Activated CD4-positive, alpha-beta T cell treated with anti-CD3 and anti-CD28 coated beads for 36 hours (primary cell): ENCODE results near the gene CNDP2. TPM values are rescaled to one million over a fixed set of nuclear protein-coding genes. Genes with fewer than 3 reads are reported as not detected.
"Not testable (repeated sequence)": the region's sequence is repeated elsewhere in the genome, so short reads cannot be mapped to it uniquely, and the experiment has no call there.

Experiments
- ATAC-seq: fragments of 200-7000 bp; cut with Tn5 transposase; one replicate; pipeline ENCODE4 v1.10.0; 2021; ENCODE audit warnings: mild to moderate bottlenecking, moderate library complexity
- CTCF ChIA-PET: fragments of 350-600 bp; sonication (Branson Sonifier 250); formaldehyde crosslinking; loops from one replicate; lab custom pipeline; 2021; ENCODE audit warnings: antibody characterized with exemption; lab: Charles Lee
- POLR2A ChIA-PET: fragments of 350-600 bp; sonication (Branson Sonifier 250); formaldehyde crosslinking; loops from one replicate; lab custom pipeline; 2021; ENCODE audit warnings: antibody characterized with exemption, inconsistent platforms; lab: Charles Lee
- DNase-seq: peaks from one replicate; pipeline ENCODE4 v3.0.0-alpha.2; 2020
- H3K27ac Mint-ChIP-seq: one replicate; pipeline ENCODE4 v1.8.0; 2021; ENCODE audit warnings: mixed read lengths
- H3K27me3 Mint-ChIP-seq: one replicate; pipeline ENCODE4 v1.8.0; 2021; ENCODE audit warnings: mixed read lengths
- H3K36me3 Mint-ChIP-seq: one replicate; pipeline ENCODE4 v1.8.0; 2021; ENCODE audit warnings: low read depth, mixed read lengths
- H3K4me1 Mint-ChIP-seq: one replicate; pipeline ENCODE4 v1.8.0; 2021; ENCODE audit warnings: mixed read lengths
- H3K4me3 Mint-ChIP-seq: one replicate; pipeline ENCODE4 v1.8.0; 2021; ENCODE audit warnings: mild to moderate bottlenecking, moderate library complexity, mixed read lengths
- H3K9me3 Mint-ChIP-seq: one replicate; pipeline ENCODE4 v1.8.0; 2021; ENCODE audit warnings: low read depth, mixed read lengths
- intact Hi-C, 2 experiments: fragments of 100-400 bp; cut with DNase I in 1 of 2; cut with micrococcal nuclease in 1 of 2; formaldehyde crosslinking; loops; one replicate each; pipeline versions ENCODE4 v1.14.2 to v1.15.1; 2022 to 2024; cut with DNase I, micrococcal nuclease
- total RNA-seq, 2 experiments: library from RNA; stranded (reverse); gene quantifications; one replicate each; pipeline ENCODE4 v1.2.3, GENCODE V29; 2021

Gene CNDP2
- total RNA-seq, 2 experiments from 2014 or later = 128 to 146 TPM

DNA sequence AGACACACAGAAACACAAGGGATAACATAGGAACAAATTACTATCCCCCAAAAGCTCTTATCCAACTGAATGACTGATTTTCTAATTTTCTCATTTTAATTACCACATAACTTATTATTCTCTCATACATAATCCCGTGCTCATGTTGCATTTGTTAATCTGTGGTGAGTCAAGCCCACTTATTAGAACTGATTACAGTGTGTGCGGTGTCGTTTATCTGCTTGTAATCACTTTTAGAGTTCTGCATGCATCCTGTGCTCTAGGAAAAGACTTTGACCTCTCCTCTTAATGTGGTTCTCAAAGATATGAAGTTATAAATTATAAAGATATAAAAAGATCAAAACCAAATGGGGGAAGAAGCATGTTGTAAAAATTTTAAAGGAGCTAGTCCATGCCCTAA lies 67.8 kb downstream of the CNDP2 start:
- intact Hi-C loops = no loop called here
- no peaks in the 10 kb centered on the region for H3K4me1 Mint-ChIP-seq
- ATAC-seq (no peak), DNase-seq (no peak)
- no peak overlapping the region for H3K27ac Mint-ChIP-seq
- ChIA-PET CTCF (interaction anchor here (0.6 to 2.1 kb wide), 4 partner anchors 8 to 349 kb away, joined by 3 to 10 read pairs (median 3); no protein-coding TSS in a partner anchor), POLR2A (no interaction called here)
- no peak overlapping the region for H3K4me3 Mint-ChIP-seq
- peaks cover 11% of the 10 kb centered on the region for H3K27me3 Mint-ChIP-seq
- no peaks in the 10 kb centered on the region for H3K36me3 Mint-ChIP-seq
- peaks cover 7% of the 10 kb centered on the region for H3K9me3 Mint-ChIP-seq

DNA sequence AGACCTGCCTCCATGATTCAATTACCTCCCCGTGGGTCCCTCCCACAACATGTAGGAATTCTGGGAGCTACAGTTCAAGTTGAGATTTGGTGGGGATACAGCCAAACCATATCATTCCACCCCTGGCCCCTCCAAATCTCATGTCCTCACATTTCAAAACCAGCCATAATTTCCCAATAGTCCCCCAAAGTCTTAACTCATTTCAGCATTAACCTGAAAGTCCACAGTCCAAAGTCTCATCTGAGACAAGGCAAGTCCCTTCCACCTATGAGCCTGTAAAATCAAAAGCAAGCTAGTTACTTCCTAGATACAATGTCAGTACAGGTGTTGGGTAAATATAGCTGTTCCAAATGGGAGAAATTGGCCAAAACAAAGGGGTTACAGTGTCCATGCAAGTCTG lies 69.0 kb downstream of the CNDP2 start:
- CTCF ChIA-PET = interaction anchor here (0.6 kb wide), 1 partner anchor 450 kb away, joined by 3 read pairs; no protein-coding TSS in a partner anchor
- H3K4me1 Mint-ChIP-seq, DNase-seq, POLR2A ChIA-PET, H3K4me3 Mint-ChIP-seq, intact Hi-C loops, H3K27ac Mint-ChIP-seq, H3K36me3 Mint-ChIP-seq, H3K9me3 Mint-ChIP-seq, ATAC-seq: not testable (repeated sequence)
- peaks cover 15% of the 10 kb centered on the region for H3K27me3 Mint-ChIP-seq

DNA sequence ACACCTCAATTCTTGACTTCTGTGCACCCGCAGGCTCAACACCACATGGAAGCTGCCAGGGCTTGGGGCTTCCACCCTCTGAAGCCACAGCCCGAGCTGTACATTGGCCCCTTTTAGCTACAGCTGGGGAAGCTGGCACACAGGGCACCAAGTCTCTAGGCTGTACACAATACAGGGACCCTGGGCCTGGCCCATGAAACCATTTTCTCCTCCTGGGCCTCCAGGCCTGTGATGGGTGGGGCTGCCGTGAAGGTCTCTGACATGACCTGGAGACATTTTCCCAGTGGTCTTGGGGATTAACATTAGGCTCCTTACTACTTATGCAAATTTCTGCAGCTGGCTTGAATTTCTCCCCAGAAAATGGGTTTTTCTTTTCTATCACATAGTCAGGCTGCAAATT lies 69.8 kb downstream of the CNDP2 start:
- peaks cover 16% of the 10 kb centered on the region for H3K27me3 Mint-ChIP-seq
- H3K36me3 Mint-ChIP-seq, H3K27ac Mint-ChIP-seq, DNase-seq, H3K4me3 Mint-ChIP-seq, ATAC-seq, H3K9me3 Mint-ChIP-seq, intact Hi-C loops, H3K4me1 Mint-ChIP-seq, POLR2A ChIA-PET, CTCF ChIA-PET: not testable (repeated sequence)

DNA sequence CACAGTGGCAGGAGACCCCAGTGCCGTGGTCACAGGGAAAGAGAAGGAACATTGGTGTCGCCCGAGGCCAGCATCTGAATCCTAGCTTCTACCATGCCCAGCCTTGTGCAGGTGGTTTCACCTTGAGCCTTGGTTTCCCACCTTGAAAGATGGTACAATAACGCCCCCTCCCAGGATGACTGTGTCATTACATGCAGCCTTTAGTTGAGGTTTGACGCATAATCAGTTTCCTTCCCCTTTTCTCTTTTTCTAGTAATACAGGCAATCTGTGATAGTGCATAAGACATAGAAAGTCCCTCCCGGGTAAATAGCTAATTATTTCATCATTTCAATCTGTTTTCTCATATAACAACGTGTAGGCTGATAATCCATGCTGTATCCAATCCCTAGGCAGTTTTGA lies 71.7 kb downstream of the CNDP2 start:
- intact Hi-C loops = no loop called here
- CTCF ChIA-PET = interaction anchor here (0.6 kb wide), 1 partner anchor 878 kb away, joined by 3 read pairs; no protein-coding TSS in a partner anchor
- POLR2A ChIA-PET = interaction anchor here (0.6 kb wide), 1 partner anchor 304 kb away, joined by 3 read pairs; no protein-coding TSS in a partner anchor
- ATAC-seq = peak; percentile 30
- Mint-ChIP-seq H3K27ac (no peak overlapping the region), H3K36me3 (no peaks in the 10 kb centered on the region), H3K27me3 (peaks cover 16% of the 10 kb centered on the region), H3K4me3 (no peak overlapping the region), H3K4me1 (no peaks in the 10 kb centered on the region), H3K9me3 (peaks cover 7% of the 10 kb centered on the region)
- DNase-seq = peak; percentile 10

GRCh38 chr18:74569401-74569800 lies 73.2 kb downstream of the CNDP2 start:
- no peaks in the 10 kb centered on the region for H3K4me1 Mint-ChIP-seq
- peaks cover 7% of the 10 kb centered on the region for H3K9me3 Mint-ChIP-seq
- ChIA-PET POLR2A (interaction anchor here (0.6 kb wide), 1 partner anchor 500 kb away, joined by 4 read pairs; no protein-coding TSS in a partner anchor), CTCF (no interaction called here)
- H3K4me3 Mint-ChIP-seq = no peak overlapping the region
- peaks cover 16% of the 10 kb centered on the region for H3K27me3 Mint-ChIP-seq
- no peak overlapping the region for H3K27ac Mint-ChIP-seq
- no peaks in the 10 kb centered on the region for H3K36me3 Mint-ChIP-seq
- no peak for DNase-seq
- intact Hi-C loops = no loop called here
- no peak for ATAC-seq

- ChIA-PET POLR2A (interaction anchor here (0.6 kb wide), 1 partner anchor 499 kb away, joined by 4 read pairs; no protein-coding TSS in a partner anchor), CTCF (interaction anchor here (1.9 kb wide), 1 partner anchor 18 kb away, joined by 4 read pairs; no protein-coding TSS in a partner anchor)
- no peak for ATAC-seq
- Mint-ChIP-seq H3K4me1 (no peaks in the 10 kb centered on the region), H3K36me3 (no peaks in the 10 kb centered on the region), H3K9me3 (peaks cover 7% of the 10 kb centered on the region), H3K27ac (no peak overlapping the region), H3K4me3 (no peak overlapping the region), H3K27me3 (peaks cover 16% of the 10 kb centered on the region)
- intact Hi-C loops = no loop called here
- no peak for DNase-seq
Measured at GRCh38 chr18:74570266-74570665, 74.1 kb downstream of the CNDP2 start.

- Mint-ChIP-seq H3K36me3 (no peaks in the 10 kb centered on the region), H3K4me3 (no peak overlapping the region), H3K27ac (no peak overlapping the region), H3K9me3 (peaks cover 1% of the 10 kb centered on the region), H3K27me3 (peaks cover 16% of the 10 kb centered on the region), H3K4me1 (no peaks in the 10 kb centered on the region)
- DNase-seq (no peak), ATAC-seq (no peak)
- ChIA-PET CTCF (interaction anchor here (1.3 kb wide), 1 partner anchor 8 kb away, joined by 3 read pairs; no protein-coding TSS in a partner anchor), POLR2A (no interaction called here)
- intact Hi-C loops = no loop called here
Measured at GRCh38 chr18:74571895-74572680, 75.9 kb downstream of the CNDP2 start.

DNA sequence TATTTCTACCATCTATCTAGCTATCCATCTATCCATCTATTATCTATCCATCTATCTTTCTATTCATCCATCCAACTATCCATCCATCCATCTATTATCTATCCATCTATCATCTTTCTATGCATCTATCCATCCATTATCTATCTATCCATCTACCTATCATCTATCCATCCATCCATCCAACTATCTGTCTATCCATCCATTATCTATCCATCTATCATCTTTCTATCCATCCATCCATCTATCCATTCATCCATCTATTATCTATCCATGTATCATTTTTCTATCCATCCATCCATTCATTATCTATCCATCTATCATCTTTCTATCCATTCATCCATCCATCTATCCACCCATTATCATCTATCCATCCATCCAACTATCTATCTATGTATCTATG lies 76.9 kb downstream of the CNDP2 start:
- no peak overlapping the region for H3K4me3 Mint-ChIP-seq

More for the DNA sequence above, 76.9 kb downstream of the CNDP2 start:
- Mint-ChIP-seq H3K36me3 (no peaks in the 10 kb centered on the region), H3K9me3 (no peaks in the 10 kb centered on the region), H3K27me3 (peaks cover 16% of the 10 kb centered on the region), H3K27ac (no peak overlapping the region), H3K4me1 (no peaks in the 10 kb centered on the region)
- no peak for DNase-seq
- CTCF ChIA-PET = interaction anchor here (0.6 to 1.3 kb wide), 2 partner anchors 9 to 1818 kb away, joined by 3 read pairs; no protein-coding TSS in a partner anchor
- POLR2A ChIA-PET = no interaction called here
- intact Hi-C loops = no loop called here
- no peak for ATAC-seq

Other genes with a start within 250 kb of the CNDP2 start
- gene CYB5A, start 204.4 kb upstream of the CNDP2 start, total RNA-seq = 10 to 100 TPM; 53.1 to 61.4 TPM
- not detected for gene C18orf63, start 180.5 kb upstream of the CNDP2 start, total RNA-seq
- gene DIPK1C, start 39.1 kb upstream of the CNDP2 start, total RNA-seq = not detected
- gene CNDP1, start 38.1 kb downstream of the CNDP2 start, total RNA-seq = not detected
- 10 to 100 TPM; 11.4 TPM for gene ZNF407, start 101.5 kb downstream of the CNDP2 start, total RNA-seq